Loucy (cell line): ENCODE results near the gene MTMR3.

Experiments
- H2AFZ ChIP-seq: fragments of 200-600 bp; sonication (generic); 2 replicates; pipeline ENCODE4 v1.6.0; 2016; ENCODE audit warnings: antibody characterized with exemption, mild to moderate bottlenecking, low read length, moderate library complexity
- H3F3A ChIP-seq: fragments of 200-600 bp; 2 replicates; pipeline ENCODE4 v1.6.0; 2016; ENCODE audit warnings: antibody characterized with exemption, low read depth, mild to moderate bottlenecking
- H3K27me3 ChIP-seq: fragments of 200-600 bp; sonication (generic); 2 replicates; pipeline ENCODE4 v1.6.1; 2014; ENCODE audit warnings: low read length, mild to moderate bottlenecking; ENCODE audit not compliant: insufficient read depth, poor library complexity, severe bottlenecking
- H3K36me3 ChIP-seq: fragments of 200-600 bp; sonication (generic); 2 replicates; pipeline ENCODE4 v1.6.1; 2016; ENCODE audit warnings: low read length; ENCODE audit not compliant: insufficient read depth
- H3K4me1 ChIP-seq: fragments of 200-600 bp; sonication (generic); 2 replicates; pipeline ENCODE4 v1.5.1; 2014; ENCODE audit warnings: low read length, mild to moderate bottlenecking; ENCODE audit not compliant: insufficient read depth, poor library complexity, severe bottlenecking
- H3K4me2 ChIP-seq: fragments of 200-600 bp; sonication (generic); 2 replicates; pipeline ENCODE4 v1.6.0; 2014; ENCODE audit warnings: antibody characterized with exemption, low read length, low read depth, mild to moderate bottlenecking; ENCODE audit not compliant: poor library complexity, severe bottlenecking
- H3K4me3 ChIP-seq: fragments of 200-600 bp; sonication (generic); 2 replicates; pipeline ENCODE4 v1.5.1; 2014; ENCODE audit warnings: low read length, mild to moderate bottlenecking, mixed read lengths; ENCODE audit not compliant: poor library complexity, severe bottlenecking
- H3K79me2 ChIP-seq: fragments of 200-600 bp; sonication (generic); 2 replicates; pipeline ENCODE4 v1.6.1; 2014; ENCODE audit warnings: low read length; ENCODE audit not compliant: insufficient read depth
- H3K9ac ChIP-seq: fragments of 200-600 bp; sonication (generic); 2 replicates; pipeline ENCODE4 v1.6.0; 2014; ENCODE audit warnings: mild to moderate bottlenecking, low read depth, low read length, moderate library complexity; ENCODE audit not compliant: poor library complexity, severe bottlenecking
- H3K9me2 ChIP-seq: fragments of 200-600 bp; sonication (generic); replicated peaks from 2 replicates; pipeline ENCODE4 v1.6.1; 2016; ENCODE audit warnings: low read depth, low read length, mixed read lengths
- H3K9me3 ChIP-seq: fragments of 200-600 bp; sonication (generic); 2 replicates; pipeline ENCODE4 v1.6.1; 2014; ENCODE audit warnings: mild to moderate bottlenecking, antibody characterized with exemption, low read length, low read depth; ENCODE audit not compliant: insufficient read depth
- H4K20me1 ChIP-seq: fragments of 200-600 bp; sonication (generic); 2 replicates; pipeline ENCODE4 v1.6.0; 2014; ENCODE audit warnings: antibody characterized with exemption, low read length, mild to moderate bottlenecking; ENCODE audit not compliant: insufficient read depth, poor library complexity, severe bottlenecking
- CTCF ChIP-seq: fragments of 200-600 bp; sonication (generic); conservative IDR thresholded peaks from 2 replicates; pipeline ENCODE4 v1.5.1; 2014; ENCODE audit warnings: mild to moderate bottlenecking, antibody characterized with exemption, low read length
- EZH2phosphoT487 ChIP-seq: fragments of 200-600 bp; IDR thresholded peaks from 2 replicates; pipeline ENCODE4 v1.6.1; 2018; ENCODE audit warnings: antibody characterized with exemption, mild to moderate bottlenecking, moderate library complexity, borderline replicate concordance

MTMR3 gene

DNA sequence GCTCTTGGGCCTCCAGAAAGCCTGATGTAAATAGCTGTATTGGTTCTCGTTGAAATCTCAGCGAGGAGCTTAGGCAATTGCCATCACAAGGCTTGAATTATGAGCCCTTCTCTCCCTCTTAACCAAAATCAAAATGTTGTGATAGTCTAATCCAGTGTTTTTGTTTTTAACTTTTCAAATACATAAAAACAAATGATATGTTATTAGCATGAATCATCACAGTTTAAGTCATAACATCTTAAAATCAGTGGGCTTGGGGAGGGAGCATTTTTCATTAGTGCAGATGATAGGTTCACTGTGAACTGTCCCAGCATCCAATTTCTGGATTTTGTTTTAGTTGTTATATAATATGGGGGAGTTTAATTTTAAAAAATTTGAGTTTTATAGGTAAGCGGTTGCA is 148.4 kb downstream of the MTMR3 start:
- no peaks in the 10 kb centered on the region for H4K20me1 ChIP-seq
- H3K4me1 ChIP-seq = no peaks in the 10 kb centered on the region
- H3K9me3 ChIP-seq = no peaks in the 10 kb centered on the region
- no peaks in the 10 kb centered on the region for H3K79me2 ChIP-seq
- peaks cover 10% of the 10 kb centered on the region; the same call in 1 of the 2 replicates for H3K36me3 ChIP-seq
- no peak overlapping the region for H3K9ac ChIP-seq
- H3K4me3 ChIP-seq = no peak overlapping the region
- no peaks in the 10 kb centered on the region for H3F3A ChIP-seq
- H3K27me3 ChIP-seq = no peaks in the 10 kb centered on the region
- H3K9me2 ChIP-seq = no peaks in the 10 kb centered on the region
- no peak overlapping the region for H2AFZ ChIP-seq
- TF ChIP-seq EZH2phosphoT487 (no peak), CTCF (no peak)
- H3K4me2 ChIP-seq = no peak overlapping the region

DNA sequence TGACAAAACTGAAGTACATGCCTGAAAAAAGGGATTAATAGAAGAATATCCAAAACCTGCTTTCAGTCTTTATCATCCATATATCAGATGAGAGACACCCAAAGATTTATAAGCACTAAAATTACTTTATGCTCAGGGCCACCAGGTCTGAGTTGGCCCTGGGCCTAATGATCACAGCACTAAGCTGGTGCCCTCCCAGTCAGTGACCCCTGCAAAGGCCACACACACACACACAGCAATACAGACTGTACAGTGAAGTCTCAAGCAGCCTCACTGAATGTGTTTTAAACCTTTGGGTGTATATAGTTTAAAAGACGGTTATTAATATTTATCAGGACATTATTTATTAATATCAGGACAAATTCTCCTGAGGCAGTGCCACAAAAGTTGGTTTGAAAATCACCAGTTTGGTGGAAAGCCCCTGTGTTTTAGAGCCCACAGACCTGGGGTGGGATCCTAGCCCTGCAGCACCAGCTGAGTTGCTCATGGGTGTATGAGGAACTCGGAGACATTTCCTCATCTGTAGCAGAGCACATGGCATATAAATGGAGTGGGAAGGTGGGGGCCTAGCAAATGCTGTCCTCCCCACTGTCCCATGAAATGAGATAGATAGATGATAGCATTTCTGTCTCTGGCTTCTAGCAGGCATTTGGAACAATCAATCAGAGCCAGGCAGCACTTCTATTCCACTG is 148.9 kb downstream of the MTMR3 start:
- Histone ChIP-seq H3K4me3 (no peak overlapping the region), H3K9me2 (no peaks in the 10 kb centered on the region), H2AFZ (no peak overlapping the region), H3K27me3 (no peaks in the 10 kb centered on the region), H3K9me3 (no peaks in the 10 kb centered on the region), H3K4me2 (no peak overlapping the region), H3K4me1 (no peaks in the 10 kb centered on the region), H3F3A (no peaks in the 10 kb centered on the region), H3K9ac (no peak overlapping the region), H4K20me1 (no peaks in the 10 kb centered on the region), H3K36me3 (peaks cover 4% of the 10 kb centered on the region; the same call in 1 of the 2 replicates), H3K79me2 (no peaks in the 10 kb centered on the region)
- TF ChIP-seq CTCF (no peak), EZH2phosphoT487 (no peak)

- Histone ChIP-seq H3K9me2 (no peaks in the 10 kb centered on the region), H4K20me1 (no peaks in the 10 kb centered on the region), H2AFZ (no peak overlapping the region), H3K9ac (no peak overlapping the region), H3F3A (no peaks in the 10 kb centered on the region), H3K4me3 (no peak overlapping the region), H3K27me3 (no peaks in the 10 kb centered on the region), H3K36me3 (peaks cover 3% of the 10 kb centered on the region; the same call in 1 of the 2 replicates), H3K9me3 (no peaks in the 10 kb centered on the region), H3K4me2 (no peak overlapping the region), H3K79me2 (no peaks in the 10 kb centered on the region), H3K4me1 (no peaks in the 10 kb centered on the region)
- TF ChIP-seq CTCF (no peak), EZH2phosphoT487 (no peak)
Observed at GRCh38 chr22:30033137-30033536, 150.2 kb downstream of the MTMR3 start.
